Measurements from ENCODE around the gene NKG7.
"Not testable (repeated sequence)": the region's sequence is repeated elsewhere in the genome, so short reads cannot be mapped to it uniquely, and the experiment has no call there.

The NKG7 gene

DNA sequence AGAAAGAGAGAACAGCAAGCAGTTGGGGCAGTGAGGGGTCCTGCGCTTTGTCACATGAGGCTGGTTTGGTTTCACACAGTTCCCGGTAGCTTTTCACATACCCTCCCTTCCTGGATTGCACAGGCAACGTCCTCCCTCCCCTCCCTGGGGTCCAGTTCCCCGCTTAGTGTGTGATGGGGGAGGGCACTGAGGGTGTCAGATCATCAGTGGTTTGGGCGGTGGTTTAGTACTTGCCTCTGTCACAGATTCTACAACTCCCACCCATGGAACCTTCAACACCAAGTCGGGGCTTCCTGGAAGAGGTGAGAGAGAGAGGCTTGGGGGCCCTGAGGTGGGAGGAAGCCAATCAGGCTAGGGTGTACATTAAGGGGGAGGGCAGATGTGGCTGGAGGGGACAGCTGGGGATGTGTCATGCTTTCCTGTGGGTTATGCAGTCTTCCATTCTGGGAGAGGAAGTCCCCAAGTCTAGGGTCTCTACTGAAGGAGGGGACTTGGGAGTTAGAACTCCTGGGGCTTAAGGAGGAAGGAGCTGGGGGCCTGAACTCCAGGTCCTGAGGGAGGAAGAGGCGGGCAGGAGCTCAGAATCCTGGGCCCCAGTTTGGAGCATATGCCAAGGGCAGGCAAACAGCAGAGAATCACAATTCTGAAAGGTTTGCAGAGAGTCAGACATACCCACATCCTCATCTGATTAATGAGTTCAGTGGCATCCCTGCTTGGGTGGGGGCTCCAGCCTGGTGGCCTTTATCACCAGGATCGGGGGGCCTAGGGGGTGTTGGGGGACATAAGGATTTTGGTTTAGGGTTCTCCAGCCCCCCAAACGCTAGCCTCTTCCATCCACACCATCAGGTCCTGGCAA, at the start of gene NKG7:
Gene NKG7, minus strand, starts transcription at position 6 of the 856 bp plus-strand sequence. CDS start 119 bp downstream, outside the sequence.
- Histone ChIP-seq H3K79me2 (ENCODE audit: low read length) (peaks cover 6% of the 10 kb centered on the region; the same call in 1 of the 2 replicates), H3K36me3 (replicated peaks; ENCODE audit: low read depth, low read length) (no peaks in the 10 kb centered on the region), H3K9me3 (ENCODE audit: insufficient read depth, low read length) (no peaks in the 10 kb centered on the region), H3K4me3 (ENCODE audit: low read length) (no peak within 1 kb of the TSS), H2AFZ (ENCODE audit: low read depth, low read length) (no peak within 1 kb of the TSS), H3K4me2 (ENCODE audit: low read length) (no peak within 1 kb of the TSS), H3K9ac (ENCODE audit: low read length) (no peak within 1 kb of the TSS), H4K20me1 (ENCODE audit: insufficient read depth, low read length) (no peaks in the 10 kb centered on the region), H3K4me1 (ENCODE audit: low read length) (peaks cover 12% of the 10 kb centered on the region), H3K27me3 (ENCODE audit: low read depth, low read length) (no peaks in the 10 kb centered on the region), H3K27ac (ENCODE audit: low read length) (no peak within 1 kb of the TSS)
- TF ChIP-seq EZH2phosphoT487 (IDR thresholded peaks at IDR 0.05; ENCODE audit: low read depth) = no peak
- TF ChIP-seq, protein P1, sequence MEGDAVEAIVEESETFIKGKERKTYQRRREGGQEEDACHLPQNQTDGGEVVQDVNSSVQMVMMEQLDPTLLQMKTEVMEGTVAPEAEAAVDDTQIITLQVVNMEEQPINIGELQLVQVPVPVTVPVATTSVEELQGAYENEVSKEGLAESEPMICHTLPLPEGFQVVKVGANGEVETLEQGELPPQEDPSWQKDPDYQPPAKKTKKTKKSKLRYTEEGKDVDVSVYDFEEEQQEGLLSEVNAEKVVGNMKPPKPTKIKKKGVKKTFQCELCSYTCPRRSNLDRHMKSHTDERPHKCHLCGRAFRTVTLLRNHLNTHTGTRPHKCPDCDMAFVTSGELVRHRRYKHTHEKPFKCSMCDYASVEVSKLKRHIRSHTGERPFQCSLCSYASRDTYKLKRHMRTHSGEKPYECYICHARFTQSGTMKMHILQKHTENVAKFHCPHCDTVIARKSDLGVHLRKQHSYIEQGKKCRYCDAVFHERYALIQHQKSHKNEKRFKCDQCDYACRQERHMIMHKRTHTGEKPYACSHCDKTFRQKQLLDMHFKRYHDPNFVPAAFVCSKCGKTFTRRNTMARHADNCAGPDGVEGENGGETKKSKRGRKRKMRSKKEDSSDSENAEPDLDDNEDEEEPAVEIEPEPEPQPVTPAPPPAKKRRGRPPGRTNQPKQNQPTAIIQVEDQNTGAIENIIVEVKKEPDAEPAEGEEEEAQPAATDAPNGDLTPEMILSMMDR (IDR thresholded peaks at IDR 0.05; ENCODE audit: low read depth, low read length) = no peak

GRCh38 chr19:51422053-51422448, 49.6 kb upstream of the NKG7 start:
- Histone ChIP-seq H2AFZ (ENCODE audit: low read depth, low read length) (no peak overlapping the region), H3K4me2 (ENCODE audit: low read length) (peak overlapping the region; percentile 36; the same call in 1 of the 2 replicates), H3K9ac (ENCODE audit: low read length) (no peak overlapping the region), H3K36me3 (replicated peaks; ENCODE audit: low read depth, low read length) (no peaks in the 10 kb centered on the region), H3K79me2 (ENCODE audit: low read length) (peaks cover 3% of the 10 kb centered on the region; the same call in 1 of the 2 replicates), H3K4me1 (ENCODE audit: low read length) (peaks cover 29% of the 10 kb centered on the region), H3K27me3 (ENCODE audit: low read depth, low read length) (peaks cover 23% of the 10 kb centered on the region), H3K9me3 (ENCODE audit: insufficient read depth, low read length) (no peaks in the 10 kb centered on the region), H3K27ac (ENCODE audit: low read length) (no peak overlapping the region), H3K4me3 (ENCODE audit: low read length) (no peak overlapping the region), H4K20me1 (ENCODE audit: insufficient read depth, low read length) (no peaks in the 10 kb centered on the region)
- TF ChIP-seq, protein P1 (IDR thresholded peaks at IDR 0.05; ENCODE audit: low read depth, low read length) = peak; percentile 97
- no peak for TF ChIP-seq EZH2phosphoT487 (IDR thresholded peaks at IDR 0.05; ENCODE audit: low read depth)

DNA sequence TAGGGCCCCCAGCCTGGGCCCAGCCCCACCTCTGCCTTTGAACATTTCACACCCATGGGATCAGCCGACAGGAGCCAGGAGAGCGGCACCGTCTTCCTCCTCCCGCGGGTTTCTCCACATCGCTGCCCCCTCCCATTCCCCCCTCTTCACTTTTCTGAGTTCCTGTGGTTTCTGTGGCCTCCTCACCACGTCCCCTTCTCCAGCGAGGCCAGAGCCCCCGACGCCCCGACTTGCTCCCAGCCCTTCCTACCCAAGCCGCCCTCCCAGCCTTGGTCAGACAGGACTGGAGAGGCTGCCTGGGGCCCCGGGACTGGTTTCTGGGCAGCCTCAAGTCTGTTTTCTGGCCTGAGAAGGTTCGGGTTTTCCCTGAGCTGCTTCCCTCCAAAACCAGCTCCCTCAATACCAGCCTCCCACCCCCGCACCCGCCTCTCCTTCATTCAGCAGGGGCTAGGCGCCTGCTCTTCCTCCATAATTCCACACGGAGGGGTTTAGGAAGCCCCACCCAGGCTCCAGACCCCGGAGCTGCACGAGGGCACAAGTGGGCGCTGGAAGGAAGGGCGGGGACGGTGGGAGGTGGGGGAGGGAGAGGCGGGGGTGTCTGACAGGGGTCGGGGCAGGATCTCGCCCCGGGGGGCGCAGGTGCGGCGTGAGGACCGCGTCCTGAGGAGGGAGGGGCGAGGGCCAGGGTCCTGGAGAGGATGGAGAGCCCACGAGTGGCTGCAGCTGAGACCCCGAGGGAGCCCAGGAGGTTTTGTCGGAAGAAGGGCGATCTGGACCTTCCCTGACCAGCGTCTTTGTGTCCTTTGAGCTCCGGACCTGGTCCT, 49.0 kb upstream of the NKG7 start:
- Histone ChIP-seq H3K4me2 (ENCODE audit: low read length) (peak overlapping the region; percentile 36; the same call in 1 of the 2 replicates), H3K9ac (ENCODE audit: low read length) (no peak overlapping the region), H3K27ac (ENCODE audit: low read length) (no peak overlapping the region), H3K79me2 (ENCODE audit: low read length) (peaks cover 9% of the 10 kb centered on the region), H3K4me1 (ENCODE audit: low read length) (peaks cover 29% of the 10 kb centered on the region), H4K20me1 (ENCODE audit: insufficient read depth, low read length) (no peaks in the 10 kb centered on the region), H3K4me3 (ENCODE audit: low read length) (no peak overlapping the region), H3K36me3 (replicated peaks; ENCODE audit: low read depth, low read length) (peaks cover under 1% of the 10 kb centered on the region), H2AFZ (ENCODE audit: low read depth, low read length) (no peak overlapping the region), H3K27me3 (ENCODE audit: low read depth, low read length) (peaks cover 19% of the 10 kb centered on the region), H3K9me3 (ENCODE audit: insufficient read depth, low read length) (no peaks in the 10 kb centered on the region)
- no peak for TF ChIP-seq EZH2phosphoT487 (IDR thresholded peaks at IDR 0.05; ENCODE audit: low read depth)
- TF ChIP-seq, protein P1 (IDR thresholded peaks at IDR 0.05; ENCODE audit: low read depth, low read length) = no peak

- H3K9ac ChIP-seq (ENCODE audit: low read length); H3K36me3 ChIP-seq (replicated peaks; ENCODE audit: low read depth, low read length); H3K9me3 ChIP-seq (ENCODE audit: insufficient read depth, low read length); H3K4me2 ChIP-seq (ENCODE audit: low read length); H4K20me1 ChIP-seq (ENCODE audit: insufficient read depth, low read length); H3K4me3 ChIP-seq (ENCODE audit: low read length); H3K27ac ChIP-seq (ENCODE audit: low read length); H2AFZ ChIP-seq (ENCODE audit: low read depth, low read length): not testable (repeated sequence)
- Histone ChIP-seq H3K79me2 (ENCODE audit: low read length) (peaks cover 19% of the 10 kb centered on the region), H3K4me1 (ENCODE audit: low read length) (peaks cover 38% of the 10 kb centered on the region), H3K27me3 (ENCODE audit: low read depth, low read length) (peaks cover 10% of the 10 kb centered on the region)
These were observed 48.1 kb upstream of the NKG7 start for GRCh38 chr19:51420511-51420910.
